HepG2 (cell line): ENCODE measurements around the gene CXXC5. TPM values are rescaled to one million over a fixed set of nuclear protein-coding genes. Genes with fewer than 3 reads are reported as not detected.

Experiments used
- ATAC-seq: fragments of 200-7000 bp; cut with Tn5 transposase; 3 replicates; pipeline ENCODE4 v1.9.1; 2020; ENCODE audit warnings: mild to moderate bottlenecking, moderate library complexity
- BruUV-seq: library from RNA; stranded (reverse); fragments of 400-500 nt; replicated peaks from 2 replicates; lab custom pipeline; 2021; lab: Mats Ljungman, UMichigan
- CTCF ChIA-PET: fragments of 300-600 bp; formaldehyde crosslinking; extraction: SDS; loops from one replicate; lab custom pipeline; 2021; ENCODE audit warnings: low total read pairs, inconsistent platforms, low intra/inter-chr PET ratio; lab: Yijun Ruan, JAX
- POLR2A ChIA-PET: fragments of 350-600 bp; sonication (Branson Sonifier 250); formaldehyde crosslinking; loops from one replicate; lab custom pipeline; 2020; ENCODE audit warnings: antibody characterized with exemption, inconsistent platforms; lab: Yijun Ruan, JAX
- DNase-seq: peaks from one replicate; pipeline ENCODE4 v3.0.0-alpha.2; 2015; ENCODE audit warnings: low spot score
- FAIRE-seq: peaks from 3 replicates; lab custom pipeline; 2011; peaks lifted over from hg19 to GRCh38; lab: Jason Lieb, UNC
- H2AFZ ChIP-seq: one replicate; pipeline ENCODE4 v1.6.1; 2011; ENCODE audit warnings: low read length, inconsistent platforms
- H3K27ac ChIP-seq: fragments of 300-600 bp; 3 replicates; pipeline ENCODE4 v1.8.0; 2011; ENCODE audit warnings: mixed run types, mild to moderate bottlenecking, mixed read lengths, low read length, inconsistent platforms; ENCODE audit not compliant: insufficient read depth; ENCODE audit errors: extremely low read length
- H3K27me3 ChIP-seq, 2 experiments: fragments of 200-600 bp in 1 of 2; 2 replicates in 1 of 2; 3 replicates in 1 of 2; pipeline versions ENCODE4 v1.6.0 to v1.8.0; 2011; ENCODE audit warnings: low read length in 2 of 2, mild to moderate bottlenecking in 2 of 2, moderate library complexity in 2 of 2, inconsistent platforms in 1 of 2; ENCODE audit not compliant: insufficient read depth in 2 of 2, control insufficient read depth in 1 of 2
- H3K36me3 ChIP-seq, 2 experiments: fragments of 200-600 bp in 1 of 2; replicated peaks in 1 of 2; 2 replicates in 1 of 2; 3 replicates in 1 of 2; pipeline versions ENCODE4 v1.5.1 to v1.8.0; 2011; ENCODE audit warnings: low read length in 2 of 2, inconsistent platforms in 1 of 2; ENCODE audit not compliant: insufficient read depth in 2 of 2, control insufficient read depth in 1 of 2
- H3K4me1 ChIP-seq: 2 replicates; pipeline ENCODE4 v1.5.1; 2012; ENCODE audit warnings: low read length, inconsistent platforms; ENCODE audit not compliant: insufficient read depth
- H3K4me2 ChIP-seq: 2 replicates; pipeline ENCODE4 v1.6.0; 2011; ENCODE audit warnings: low read depth, low read length, inconsistent platforms
- H3K4me3 ChIP-seq, 3 experiments: fragments of 200-600 bp in 1 of 3; sonication (generic), shearing (Covaris generic) in 1 of 3; replicated peaks in 1 of 3; 2 replicates each; pipeline ENCODE4 v1.5.1; 2011 to 2016; ENCODE audit warnings: low read length in 3 of 3, inconsistent platforms in 2 of 3, low read depth in 2 of 3, mild to moderate bottlenecking in 2 of 3, control low read depth in 1 of 3, mixed read lengths in 1 of 3; ENCODE audit not compliant: insufficient read depth in 1 of 3
- H3K79me2 ChIP-seq: one replicate; pipeline ENCODE4 v1.6.1; 2011; ENCODE audit warnings: low read length, inconsistent platforms; ENCODE audit not compliant: insufficient read depth
- H3K9ac ChIP-seq: 2 replicates; pipeline ENCODE4 v1.6.0; 2011; ENCODE audit warnings: mild to moderate bottlenecking, low read depth, low read length, inconsistent platforms; ENCODE audit not compliant: insufficient read depth
- H3K9me3 ChIP-seq: 2 replicates; pipeline ENCODE4 v1.5.1; 2012; ENCODE audit warnings: mild to moderate bottlenecking, low read length
- H4K20me1 ChIP-seq: 2 replicates; pipeline ENCODE4 v1.6.0; 2011; ENCODE audit warnings: inconsistent platforms, mild to moderate bottlenecking, low read length, moderate library complexity; ENCODE audit not compliant: insufficient read depth
- CHD4 ChIP-seq: fragments of 200-600 bp; sonication (generic); IDR thresholded peaks from 2 replicates; pipeline ENCODE4 v1.7.0; 2017; ENCODE audit warnings: mild to moderate bottlenecking, low read length, borderline replicate concordance
- HNF4G ChIP-seq, 2 experiments: sonication (generic) in 1 of 2; formaldehyde crosslinking in 1 of 2; IDR thresholded peaks; 2 replicates each; pipeline versions ENCODE4 v1.4.0 to v1.6.1; 2011 to 2020; ENCODE audit warnings: borderline replicate concordance in 2 of 2, low read depth in 2 of 2, mild to moderate bottlenecking in 2 of 2, low read length in 1 of 2, missing genetic modification reagents in 1 of 2, moderate library complexity in 1 of 2
- NFIB ChIP-seq: sonication (generic); formaldehyde crosslinking; IDR thresholded peaks from 2 replicates; pipeline ENCODE4 v1.9.0; 2021; ENCODE audit warnings: missing genetic modification reagents, mild to moderate bottlenecking, borderline replicate concordance
- TBX2 ChIP-seq: sonication (generic); formaldehyde crosslinking; IDR thresholded peaks from 2 replicates; pipeline ENCODE4 v1.5.0; 2020; ENCODE audit warnings: missing genetic modification reagents, mild to moderate bottlenecking, borderline replicate concordance
- THRA ChIP-seq: sonication (generic); formaldehyde crosslinking; IDR thresholded peaks from 2 replicates; pipeline ENCODE4 v1.4.0; 2020; ENCODE audit warnings: missing genetic modification reagents, borderline replicate concordance
- ZBTB25 ChIP-seq: IDR thresholded peaks from 2 replicates; pipeline ENCODE4 v1.6.1; 2018; ENCODE audit warnings: missing genetic modification reagents
- ZNF143 ChIP-seq: sonication (generic); formaldehyde crosslinking; IDR thresholded peaks from 2 replicates; pipeline ENCODE4 v1.4.0; 2020; ENCODE audit warnings: missing genetic modification reagents
- ZNF292 ChIP-seq: sonication (generic); formaldehyde crosslinking; IDR thresholded peaks from 2 replicates; pipeline ENCODE4 v1.8.1; 2022; ENCODE audit warnings: mild to moderate bottlenecking, low read depth, missing genetic modification reagents, borderline replicate concordance
- ZNF609 ChIP-seq: sonication (generic); formaldehyde crosslinking; IDR thresholded peaks from 2 replicates; pipeline ENCODE4 v1.4.0; 2020; ENCODE audit warnings: mild to moderate bottlenecking, missing genetic modification reagents, borderline replicate concordance
- ZNF615 ChIP-seq: sonication (generic); formaldehyde crosslinking; IDR thresholded peaks from 2 replicates; pipeline ENCODE4 v1.5.0; 2020; ENCODE audit warnings: mild to moderate bottlenecking, missing genetic modification reagents, borderline replicate concordance
- WGBS: methylation state at CpG from one replicate; pipeline ENCODE4 v1.1.6; 2017; ENCODE audit warnings: low lambda C conversion rate; 5-methylcytosine and 5-hydroxymethylcytosine counted together
- in situ Hi-C: cut with HindIII; loops from 2 replicates; pipeline ENCODE4 v1.10.0; 2017; ENCODE audit warnings: low pct_unique_long_range_greater_than_20kb; ENCODE audit not compliant: extremely low pct_ligation_motif_present
- intact Hi-C: fragments of 100-400 bp; cut with micrococcal nuclease; formaldehyde crosslinking; loops from one replicate; pipeline ENCODE4 v1.10.0; 2022; ENCODE audit not compliant: unreplicated experiment
- polyA plus RNA-seq, 8 experiments: library from polyadenylated mRNA; depleted of rRNA in 3 of 8; stranded (reverse) in 7 of 8; unstranded in 1 of 8; fragments of >200 nt; fragmentation: Illumina TruSeq in 4 of 8; extraction: Trizol in 4 of 8; gene quantifications; 2 replicates each; pipeline versions ENCODE4 v1.2.1 to v1.2.3, GENCODE V29; 2011 to 2016; ENCODE audit warnings: low read depth in 4 of 8, missing spikeins in 1 of 8, mixed read lengths in 1 of 8; ENCODE audit not compliant: insufficient read depth in 1 of 8
- total RNA-seq, 5 experiments: library from RNA; depleted of rRNA; stranded (reverse); fragments of >200 nt; fragmentation: Illumina TruSeq; extraction: Trizol; gene quantifications; 2 replicates each; pipeline ENCODE4 v1.2.3, GENCODE V29; 2016; ENCODE audit warnings: low read depth in 1 of 5
- TF ChIP-seq, protein P1 (sequence below): sonication (generic); formaldehyde crosslinking; IDR thresholded peaks from 2 replicates; pipeline ENCODE4 v1.4.0; 2020; ENCODE audit warnings: mild to moderate bottlenecking, low read depth, missing genetic modification reagents

Gene CXXC5
- total and polyA plus RNA-seq, 2 of the 13 experiments (the other 11 are each of a cell fraction or from before 2014, with no cell fraction given): 32.3 to 33.0 TPM

- in situ Hi-C loops (no loop called here), intact Hi-C loops (loop anchor here (5.0 kb wide), 1 partner anchor 75 kb away; no protein-coding TSS in a partner anchor)
- FAIRE-seq (no peak), DNase-seq (no peak), ATAC-seq (no peak)
- no peak overlapping the region for H3K9ac ChIP-seq
- no peaks in the 10 kb centered on the region for H3K79me2 ChIP-seq
- TF ChIP-seq CHD4 (no peak), HNF4G (IDR thresholded peaks at IDR 0.05; ENCODE audit: borderline replicate concordance, low read depth, low read length) (no peak), HNF4G (CRISPR knock-in tag; IDR thresholded peaks at IDR 0.05; ENCODE audit: borderline replicate concordance, low read depth) (no peak), ZNF609 (CRISPR knock-in tag) (no peak), ZNF143 (CRISPR knock-in tag) (no peak), ZNF292 (no peak), TBX2 (CRISPR knock-in tag) (no peak), NFIB (CRISPR knock-in tag) (no peak), ZBTB25 (no peak), THRA (CRISPR knock-in tag) (no peak), ZNF615 (CRISPR knock-in tag) (no peak)
- TF ChIP-seq, protein P1, sequence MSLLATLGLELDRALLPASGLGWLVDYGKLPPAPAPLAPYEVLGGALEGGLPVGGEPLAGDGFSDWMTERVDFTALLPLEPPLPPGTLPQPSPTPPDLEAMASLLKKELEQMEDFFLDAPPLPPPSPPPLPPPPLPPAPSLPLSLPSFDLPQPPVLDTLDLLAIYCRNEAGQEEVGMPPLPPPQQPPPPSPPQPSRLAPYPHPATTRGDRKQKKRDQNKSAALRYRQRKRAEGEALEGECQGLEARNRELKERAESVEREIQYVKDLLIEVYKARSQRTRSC (CRISPR knock-in tag): no peak
- no peak overlapping the region for H3K4me3 ChIP-seq
- peaks cover 82% of the 10 kb centered on the region for H3K4me1 ChIP-seq
- H3K9me3 ChIP-seq: no peaks in the 10 kb centered on the region
- CTCF ChIA-PET: no interaction called here
- H3K27ac ChIP-seq: no peak overlapping the region
- BruUV-seq: no TSS peak
- POLR2A ChIA-PET: interaction anchor here (1.3 to 2.0 kb wide), 3 partner anchors 9 to 37 kb away, joined by 3 to 6 read pairs (median 4); no protein-coding TSS in a partner anchor
- H3K4me2 ChIP-seq: no peak overlapping the region
- no peaks in the 10 kb centered on the region for H4K20me1 ChIP-seq
- WGBS: 78% methylated on average over 5 of the region's 6 CpGs
- H3K36me3 ChIP-seq: no peaks in the 10 kb centered on the region
- no peak overlapping the region for H2AFZ ChIP-seq
- H3K27me3 ChIP-seq: no peaks in the 10 kb centered on the region
Measured at GRCh38 chr5:139692148-139692547, 44.0 kb downstream of the CXXC5 start.
